Measurements from ENCODE around the gene ATP6V0E1.

The ATP6V0E1 gene

DNA sequence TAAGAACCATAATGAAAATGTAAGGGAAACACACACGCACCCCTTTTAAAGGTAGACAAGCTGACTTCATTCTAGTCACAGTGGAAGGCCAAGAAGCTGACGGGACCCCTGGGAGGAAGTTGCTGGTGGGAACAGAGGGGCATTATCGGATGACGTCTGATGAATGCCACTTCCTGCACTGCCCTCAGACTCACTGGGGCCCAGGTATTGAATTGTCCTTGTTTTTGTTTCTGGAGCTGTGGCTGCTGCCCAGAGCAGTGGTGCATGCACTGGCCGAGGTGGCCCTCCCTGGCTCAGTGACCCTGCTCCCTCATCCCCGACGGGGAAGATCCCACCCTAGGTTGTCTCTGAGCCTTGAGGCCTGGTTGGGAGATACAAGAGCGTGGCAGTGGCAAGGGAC is 39.7 kb upstream of the ATP6V0E1 start:
- Histone ChIP-seq H3K4me3 (ENCODE audit: insufficient read depth, low read depth, low read length) (no peak overlapping the region), H3K9me3 (ENCODE audit: control insufficient read depth, low read length) (no peaks in the 10 kb centered on the region), H3K27me3 (ENCODE audit: control insufficient read depth, insufficient read depth, low read length, poor library complexity, severe bottlenecking) (no peaks in the 10 kb centered on the region), H3K4me1 (ENCODE audit: control insufficient read depth, insufficient read depth, low read length) (no peaks in the 10 kb centered on the region), H3K27ac (ENCODE audit: insufficient read depth, low read depth, low read length, poor library complexity, severe bottlenecking) (no peak overlapping the region), H3K36me3 (ENCODE audit: control insufficient read depth, insufficient read depth, low read length) (no peaks in the 10 kb centered on the region)
- WGBS, 2 experiments = 87 to 92% methylated on average over 8 of the region's 8 CpGs

DNA sequence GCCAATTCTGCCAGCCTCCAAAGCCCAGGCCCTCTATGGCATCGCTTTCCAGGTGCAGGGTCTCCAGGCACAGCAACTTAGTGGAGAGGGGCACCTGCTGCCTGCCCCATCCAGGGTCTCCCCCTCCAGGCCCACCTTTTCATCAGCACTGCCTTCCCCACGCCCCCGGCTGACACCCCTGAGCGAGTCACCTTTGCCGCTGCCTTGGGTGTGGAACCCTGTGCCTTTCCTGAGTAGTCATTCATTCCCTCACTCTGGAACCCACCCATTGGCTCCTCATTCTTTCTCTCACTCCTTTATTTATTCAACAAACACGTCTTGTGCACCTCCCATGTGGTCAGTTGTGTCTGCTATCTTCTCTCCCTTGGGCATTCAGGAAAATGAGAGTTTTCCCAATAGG is 38.8 kb upstream of the ATP6V0E1 start:
- Histone ChIP-seq H3K27me3 (ENCODE audit: control insufficient read depth, insufficient read depth, low read length, poor library complexity, severe bottlenecking) (no peaks in the 10 kb centered on the region), H3K27ac (ENCODE audit: insufficient read depth, low read depth, low read length, poor library complexity, severe bottlenecking) (no peak overlapping the region), H3K4me3 (ENCODE audit: insufficient read depth, low read depth, low read length) (no peak overlapping the region), H3K9me3 (ENCODE audit: control insufficient read depth, low read length) (no peaks in the 10 kb centered on the region), H3K4me1 (ENCODE audit: control insufficient read depth, insufficient read depth, low read length) (no peaks in the 10 kb centered on the region), H3K36me3 (ENCODE audit: control insufficient read depth, insufficient read depth, low read length) (no peaks in the 10 kb centered on the region)
- WGBS, 2 experiments = 84 to 85% methylated on average over 6 of the region's 6 CpGs

DNA sequence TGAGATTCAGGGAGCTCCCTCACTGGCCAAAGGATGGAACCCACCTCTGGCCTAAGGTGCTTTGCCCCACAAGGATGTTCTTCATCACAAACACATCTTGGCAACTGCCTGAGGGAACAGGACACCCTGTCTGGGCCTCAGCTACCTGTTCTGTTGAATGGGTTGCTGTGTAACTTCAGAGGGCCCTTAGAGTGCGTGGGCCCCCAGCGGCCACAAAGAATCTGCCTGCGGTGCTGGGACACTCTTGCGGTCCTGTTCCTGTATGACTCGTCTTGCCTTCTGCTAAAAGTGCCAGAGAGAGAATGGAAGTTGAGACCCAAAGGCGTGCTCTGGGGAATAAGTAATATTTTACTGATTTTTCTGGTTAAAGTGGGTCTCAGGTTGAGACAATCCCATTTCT is 38.4 kb upstream of the ATP6V0E1 start:
- Histone ChIP-seq H3K27ac (ENCODE audit: insufficient read depth, low read depth, low read length, poor library complexity, severe bottlenecking) (no peak overlapping the region), H3K9me3 (ENCODE audit: control insufficient read depth, low read length) (no peaks in the 10 kb centered on the region), H3K27me3 (ENCODE audit: control insufficient read depth, insufficient read depth, low read length, poor library complexity, severe bottlenecking) (no peaks in the 10 kb centered on the region), H3K36me3 (ENCODE audit: control insufficient read depth, insufficient read depth, low read length) (no peaks in the 10 kb centered on the region), H3K4me3 (ENCODE audit: insufficient read depth, low read depth, low read length) (no peak overlapping the region), H3K4me1 (ENCODE audit: control insufficient read depth, insufficient read depth, low read length) (no peaks in the 10 kb centered on the region)
- WGBS, 2 experiments = 95 to 98% methylated on average over 6 of the region's 6 CpGs

DNA sequence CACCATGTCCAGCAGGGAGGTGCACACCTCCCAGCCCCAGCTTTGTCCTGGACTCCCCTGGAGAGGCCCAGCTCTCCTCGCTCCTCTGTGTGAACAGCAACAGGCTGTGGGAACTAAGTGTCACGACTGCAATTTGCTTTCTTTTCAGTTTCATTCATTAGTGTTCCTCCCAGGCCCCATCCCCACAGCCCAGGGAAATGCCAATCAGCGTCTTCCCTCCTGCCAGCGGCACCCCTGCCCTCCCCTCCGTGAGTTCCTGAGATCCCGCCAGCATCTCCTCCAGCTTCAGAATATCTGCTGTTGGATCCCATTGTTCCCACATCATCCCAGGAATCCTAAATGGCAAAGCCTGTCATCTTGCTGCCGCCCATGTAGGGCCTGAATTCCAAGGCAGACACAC is 37.4 kb upstream of the ATP6V0E1 start:
- no peak overlapping the region for H3K27ac ChIP-seq (ENCODE audit: insufficient read depth, low read depth, low read length, poor library complexity, severe bottlenecking)
- H3K4me3 ChIP-seq (ENCODE audit: insufficient read depth, low read depth, low read length) = no peak overlapping the region
- WGBS, 2 experiments = 93% methylated on average over 7 of the region's 7 CpGs
- H3K4me1 ChIP-seq (ENCODE audit: control insufficient read depth, insufficient read depth, low read length) = no peaks in the 10 kb centered on the region
- H3K27me3 ChIP-seq (ENCODE audit: control insufficient read depth, insufficient read depth, low read length, poor library complexity, severe bottlenecking) = no peaks in the 10 kb centered on the region
- H3K9me3 ChIP-seq (ENCODE audit: control insufficient read depth, low read length) = no peaks in the 10 kb centered on the region
- H3K36me3 ChIP-seq (ENCODE audit: control insufficient read depth, insufficient read depth, low read length) = no peaks in the 10 kb centered on the region

DNA sequence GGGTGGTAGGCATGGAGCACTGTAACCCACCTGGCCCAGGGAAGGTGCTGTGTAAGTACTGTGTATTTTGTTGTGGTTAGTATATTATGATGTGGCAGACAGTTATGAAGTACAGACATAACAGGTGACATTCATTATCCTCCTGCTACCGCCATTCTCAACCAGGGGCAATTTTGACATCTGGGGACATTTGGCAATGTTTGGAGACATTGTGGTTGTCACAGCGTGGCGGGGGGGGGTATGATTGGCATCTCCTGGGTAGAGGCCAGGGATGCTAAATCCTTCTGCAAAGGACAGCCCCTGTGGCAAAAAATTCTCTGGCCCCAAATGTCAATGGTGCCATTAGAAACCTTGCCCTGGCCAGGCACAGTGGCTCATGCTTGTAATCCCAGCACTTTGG is 34.1 kb upstream of the ATP6V0E1 start:
- no peaks in the 10 kb centered on the region for H3K36me3 ChIP-seq (ENCODE audit: control insufficient read depth, insufficient read depth, low read length)
- H3K4me1 ChIP-seq (ENCODE audit: control insufficient read depth, insufficient read depth, low read length) = no peaks in the 10 kb centered on the region
- no peaks in the 10 kb centered on the region for H3K9me3 ChIP-seq (ENCODE audit: control insufficient read depth, low read length)
- no peaks in the 10 kb centered on the region for H3K27me3 ChIP-seq (ENCODE audit: control insufficient read depth, insufficient read depth, low read length, poor library complexity, severe bottlenecking)
- H3K27ac ChIP-seq (ENCODE audit: insufficient read depth, low read depth, low read length, poor library complexity, severe bottlenecking) = no peak overlapping the region
- WGBS, 2 experiments = 97% methylated on average over 3 of the region's 3 CpGs
- no peak overlapping the region for H3K4me3 ChIP-seq (ENCODE audit: insufficient read depth, low read depth, low read length)

DNA sequence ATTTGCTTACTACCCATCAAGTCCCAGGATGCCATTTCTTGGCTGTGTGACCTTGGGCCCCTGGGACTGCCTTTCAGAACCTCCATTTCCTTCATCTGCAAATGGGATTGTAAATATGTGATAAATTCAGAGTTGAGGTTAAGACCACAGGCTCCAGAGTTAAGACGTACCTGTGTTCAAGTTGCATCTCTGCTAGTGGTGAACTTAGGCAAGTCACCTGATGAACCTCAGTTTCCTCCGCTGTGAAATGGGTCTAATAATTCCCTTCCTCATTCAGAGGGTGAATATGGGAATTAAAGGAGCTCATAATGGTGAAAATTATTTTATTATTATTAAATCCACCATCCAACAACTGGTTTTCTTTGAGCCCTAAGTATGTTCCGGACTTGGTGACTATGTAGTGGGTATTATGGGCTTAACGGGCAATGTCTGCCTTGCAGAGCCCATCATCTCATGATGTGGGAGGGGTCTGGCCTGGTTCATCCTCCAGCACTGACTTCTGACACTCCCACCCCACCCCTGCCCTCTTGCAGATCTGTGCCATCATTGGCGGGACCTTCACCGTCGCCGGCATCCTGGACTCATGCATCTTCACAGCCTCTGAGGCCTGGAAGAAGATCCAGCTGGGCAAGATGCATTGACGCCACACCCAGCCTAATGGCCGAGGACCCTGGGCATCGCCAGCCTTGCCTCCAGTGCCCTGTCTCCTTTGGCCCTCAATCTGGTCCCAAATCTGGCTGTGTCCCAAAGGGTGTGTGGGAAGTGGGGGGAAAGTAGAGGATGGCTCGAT is 33.2 kb upstream of the ATP6V0E1 start:
- WGBS, 2 experiments = 92 to 94% methylated on average over 12 of the region's 12 CpGs
- H3K9me3 ChIP-seq (ENCODE audit: control insufficient read depth, low read length) = no peaks in the 10 kb centered on the region
- H3K27ac ChIP-seq (ENCODE audit: insufficient read depth, low read depth, low read length, poor library complexity, severe bottlenecking) = no peak overlapping the region
- H3K4me3 ChIP-seq (ENCODE audit: insufficient read depth, low read depth, low read length) = no peak overlapping the region
- H3K27me3 ChIP-seq (ENCODE audit: control insufficient read depth, insufficient read depth, low read length, poor library complexity, severe bottlenecking) = no peaks in the 10 kb centered on the region
- no peaks in the 10 kb centered on the region for H3K36me3 ChIP-seq (ENCODE audit: control insufficient read depth, insufficient read depth, low read length)
- H3K4me1 ChIP-seq (ENCODE audit: control insufficient read depth, insufficient read depth, low read length) = no peaks in the 10 kb centered on the region

DNA sequence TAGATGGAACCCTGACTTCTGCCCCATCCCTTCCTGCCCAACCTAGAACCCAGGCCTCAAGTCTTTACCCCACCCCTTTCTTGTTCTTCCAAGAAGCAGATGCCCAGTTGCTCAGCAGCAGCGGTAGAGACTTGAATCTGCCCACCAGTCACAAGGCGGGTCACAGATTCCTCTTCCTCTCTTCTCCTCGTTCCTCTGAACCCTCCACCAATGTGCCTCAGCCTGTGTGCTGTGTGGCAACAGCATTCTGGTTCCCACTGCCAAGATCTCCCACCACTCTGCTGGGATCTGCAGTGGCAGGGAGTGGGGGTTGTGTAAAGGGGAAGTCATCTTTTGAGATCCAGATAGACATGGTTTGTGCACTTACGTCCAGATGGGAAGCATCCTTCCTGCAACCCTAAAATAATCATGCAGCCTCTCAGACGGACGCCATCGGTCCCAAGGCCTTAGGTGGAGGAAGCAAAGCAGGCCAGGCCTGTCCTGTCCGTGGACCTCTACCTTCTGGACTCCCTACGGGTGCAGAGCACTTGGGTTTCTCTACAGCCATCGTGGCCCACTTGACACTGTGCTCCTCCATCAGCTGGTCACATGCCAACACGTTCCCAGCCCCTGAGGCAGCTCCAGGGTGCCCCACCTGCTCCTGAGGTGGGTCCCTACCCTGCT is 32.1 kb upstream of the ATP6V0E1 start:
- Histone ChIP-seq H3K4me1 (ENCODE audit: control insufficient read depth, insufficient read depth, low read length) (no peaks in the 10 kb centered on the region), H3K36me3 (ENCODE audit: control insufficient read depth, insufficient read depth, low read length) (no peaks in the 10 kb centered on the region), H3K9me3 (ENCODE audit: control insufficient read depth, low read length) (no peaks in the 10 kb centered on the region), H3K27ac (ENCODE audit: insufficient read depth, low read depth, low read length, poor library complexity, severe bottlenecking) (no peak overlapping the region), H3K27me3 (ENCODE audit: control insufficient read depth, insufficient read depth, low read length, poor library complexity, severe bottlenecking) (no peaks in the 10 kb centered on the region), H3K4me3 (ENCODE audit: insufficient read depth, low read depth, low read length) (no peak overlapping the region)
- 92 to 93% methylated on average over 11 of the region's 11 CpGs for WGBS, 2 experiments

DNA sequence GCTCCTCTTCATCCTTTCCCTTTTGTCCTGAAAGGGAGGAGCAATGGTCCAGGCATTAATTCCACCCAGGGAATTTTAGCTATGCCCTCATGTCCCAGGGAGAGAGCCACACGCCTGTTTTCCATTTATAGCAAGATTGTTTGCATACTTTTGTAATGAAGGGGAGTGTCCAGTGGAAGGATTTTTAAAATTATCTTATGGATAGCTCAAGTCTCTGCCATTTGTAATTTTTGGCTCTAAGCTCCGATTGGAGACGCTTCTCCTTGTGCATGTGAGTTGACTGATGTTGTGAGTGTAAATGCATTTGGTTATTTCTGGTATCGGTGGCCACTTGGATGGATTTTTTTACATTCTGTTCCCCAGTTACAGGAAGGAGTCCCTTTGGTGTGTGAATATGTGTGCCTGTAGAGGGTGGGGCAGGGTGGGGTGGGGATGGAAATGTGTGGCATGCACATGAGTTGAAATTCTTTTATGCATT is 31.5 kb upstream of the ATP6V0E1 start:
- WGBS, 2 experiments = 93 to 96% methylated on average over 4 of the region's 4 CpGs
- Histone ChIP-seq H3K4me3 (ENCODE audit: insufficient read depth, low read depth, low read length) (no peak overlapping the region), H3K27ac (ENCODE audit: insufficient read depth, low read depth, low read length, poor library complexity, severe bottlenecking) (no peak overlapping the region), H3K36me3 (ENCODE audit: control insufficient read depth, insufficient read depth, low read length) (no peaks in the 10 kb centered on the region), H3K4me1 (ENCODE audit: control insufficient read depth, insufficient read depth, low read length) (no peaks in the 10 kb centered on the region), H3K27me3 (ENCODE audit: control insufficient read depth, insufficient read depth, low read length, poor library complexity, severe bottlenecking) (peaks cover 4% of the 10 kb centered on the region), H3K9me3 (ENCODE audit: control insufficient read depth, low read length) (no peaks in the 10 kb centered on the region)

DNA sequence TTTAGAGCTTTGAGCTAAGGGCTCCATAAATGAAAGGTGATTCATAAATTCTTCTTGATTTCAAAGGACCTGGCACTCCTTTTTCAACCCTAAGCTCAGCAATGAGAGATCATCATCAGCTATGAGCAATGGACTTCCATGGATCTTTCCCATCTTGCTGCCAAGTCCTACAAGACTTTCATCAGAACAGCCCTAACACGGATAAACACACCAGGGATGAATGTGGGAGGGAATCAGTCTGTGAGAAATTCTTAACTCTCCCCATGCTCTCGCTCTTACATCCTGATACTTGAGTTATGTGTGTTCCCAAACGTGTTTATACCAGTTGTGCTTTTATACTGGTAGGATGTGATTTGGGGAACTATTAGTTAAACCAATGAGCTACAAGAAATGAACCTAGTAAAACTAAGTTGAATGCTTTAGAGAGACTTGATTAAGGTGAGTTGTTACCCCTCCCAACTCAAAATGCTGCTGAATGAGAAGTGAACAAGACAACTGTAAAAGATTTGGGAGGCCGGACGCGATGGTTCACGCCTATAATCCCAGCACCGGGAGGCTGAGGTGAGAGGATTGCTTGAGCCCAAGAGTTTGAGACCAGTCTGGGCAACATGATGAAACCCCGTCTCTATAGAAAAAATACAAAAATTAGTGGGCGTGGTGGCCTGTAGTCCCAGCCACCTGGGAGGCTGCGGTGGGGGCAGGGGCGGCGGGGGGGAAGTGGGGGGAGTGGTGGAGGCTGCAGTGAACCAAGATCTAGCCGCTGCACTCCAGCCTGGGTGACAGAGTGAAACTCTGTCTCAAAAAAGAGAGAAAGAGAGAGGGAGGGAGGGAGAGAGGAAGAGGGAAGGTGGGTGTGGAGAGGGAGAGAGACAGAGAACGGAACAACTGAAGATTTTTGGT is 29.5 kb upstream of the ATP6V0E1 start:
- WGBS, 2 experiments = 79 to 83% methylated on average over 14 to 15 of the region's 15 CpGs

DNA sequence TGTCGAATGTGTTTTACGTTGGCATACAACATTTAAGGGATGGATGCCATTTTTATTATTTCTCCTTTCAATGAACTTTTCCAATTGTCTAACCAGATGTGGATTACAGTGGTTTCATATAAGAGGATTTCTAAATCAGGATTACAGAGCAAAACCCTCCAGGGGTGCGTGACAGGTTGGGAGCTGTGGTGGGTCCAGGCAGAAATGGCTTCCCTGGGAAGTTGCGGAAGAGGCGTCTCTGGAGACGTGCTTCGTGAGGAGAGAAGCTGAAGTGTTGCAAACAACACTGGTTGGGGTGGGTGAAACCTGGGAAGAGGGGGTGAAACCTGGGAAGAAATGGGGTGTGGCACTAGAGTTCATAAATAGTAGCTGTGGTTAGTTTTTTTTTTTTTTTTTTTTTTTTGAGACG is 28.8 kb upstream of the ATP6V0E1 start:
- H3K27ac ChIP-seq (ENCODE audit: insufficient read depth, low read depth, low read length, poor library complexity, severe bottlenecking) = no peak overlapping the region
- no peaks in the 10 kb centered on the region for H3K9me3 ChIP-seq (ENCODE audit: control insufficient read depth, low read length)
- H3K4me3 ChIP-seq (ENCODE audit: insufficient read depth, low read depth, low read length) = no peak overlapping the region
- peaks cover 19% of the 10 kb centered on the region for H3K27me3 ChIP-seq (ENCODE audit: control insufficient read depth, insufficient read depth, low read length, poor library complexity, severe bottlenecking)
- whole genome bisulfite sequencing, 2 experiments = 91 to 93% methylated on average over 7 to 8 of the region's 8 CpGs
- H3K36me3 ChIP-seq (ENCODE audit: control insufficient read depth, insufficient read depth, low read length) = no peaks in the 10 kb centered on the region
- no peaks in the 10 kb centered on the region for H3K4me1 ChIP-seq (ENCODE audit: control insufficient read depth, insufficient read depth, low read length)

More for the DNA sequence above, 29.5 kb upstream of the ATP6V0E1 start:
- H3K4me1 ChIP-seq (ENCODE audit: control insufficient read depth, insufficient read depth, low read length) = no peaks in the 10 kb centered on the region
- no peaks in the 10 kb centered on the region for H3K9me3 ChIP-seq (ENCODE audit: control insufficient read depth, low read length)
- H3K27ac ChIP-seq (ENCODE audit: insufficient read depth, low read depth, low read length, poor library complexity, severe bottlenecking) = no peak overlapping the region
- H3K4me3 ChIP-seq (ENCODE audit: insufficient read depth, low read depth, low read length) = no peak overlapping the region
- H3K27me3 ChIP-seq (ENCODE audit: control insufficient read depth, insufficient read depth, low read length, poor library complexity, severe bottlenecking) = peaks cover 19% of the 10 kb centered on the region
- no peaks in the 10 kb centered on the region for H3K36me3 ChIP-seq (ENCODE audit: control insufficient read depth, insufficient read depth, low read length)
